Tibial nerve (tissue), 4 donors: Measurements from ENCODE around the gene CDYL. TPM values are rescaled to one million over a fixed set of nuclear protein-coding genes. Genes with fewer than 3 reads are reported as not detected.

Source experiments
- DNase-seq, 2 donors: peaks; one replicate each; pipeline ENCODE4 v3.0.0-alpha.2; 2019; ENCODE audit warnings: low spot score in 2 of 2
- H3K27ac ChIP-seq, 4 donors: fragments of 200-600 bp; sonication (generic) in 3 of 4; one replicate each; pipeline ENCODE4 v1.5.1; 2017 to 2019; ENCODE audit warnings: mild to moderate bottlenecking in 1 of 4
- H3K27me3 ChIP-seq, 2 donors: fragments of 200-600 bp; sonication (generic) in 1 of 2; one replicate each; pipeline versions ENCODE4 v1.5.1 to v1.6.0; 2017 to 2019
- H3K36me3 ChIP-seq, 3 donors: fragments of 200-600 bp; sonication (generic); one replicate each; pipeline ENCODE4 v1.5.1; 2018 to 2019
- H3K4me1 ChIP-seq, 4 donors: fragments of 200-600 bp; sonication (generic) in 3 of 4; one replicate each; pipeline ENCODE4 v1.5.1; 2017 to 2019
- H3K4me3 ChIP-seq, 4 donors: fragments of 200-600 bp; sonication (generic) in 3 of 4; one replicate each; pipeline ENCODE4 v1.5.1; 2017 to 2019; ENCODE audit warnings: mild to moderate bottlenecking in 1 of 4, moderate library complexity in 1 of 4
- H3K9me3 ChIP-seq, 4 donors: fragments of 200-600 bp; sonication (generic) in 3 of 4; one replicate each; pipeline ENCODE4 v1.5.1; 2017 to 2019
- CTCF ChIP-seq, 5 experiments: fragments of 200-600 bp in 3 of 5; fragments of 450-650 bp in 2 of 5; sonication (generic) in 3 of 5; IDR thresholded peaks; one replicate each; pipeline ENCODE4 v1.5.1; 2016 to 2019; ENCODE audit warnings: antibody characterized with exemption in 5 of 5, mild to moderate bottlenecking in 3 of 5, moderate library complexity in 2 of 5
- EP300 ChIP-seq, 2 donors: sonication (generic); formaldehyde crosslinking; IDR thresholded peaks; one replicate each; pipeline ENCODE4 v1.6.1; 2017; ENCODE audit warnings: antibody characterized with exemption in 2 of 2, mild to moderate bottlenecking in 1 of 2
- POLR2A ChIP-seq, 2 donors: fragments of 450-650 bp; IDR thresholded peaks; one replicate each; pipeline ENCODE4 v1.6.1; 2017; ENCODE audit warnings: antibody characterized with exemption in 2 of 2, mild to moderate bottlenecking in 2 of 2, moderate library complexity in 2 of 2
- WGBS, 2 donors: methylation state at CpG; one replicate each; pipeline ENCODE4 v1.1.5; 2018; 5-methylcytosine and 5-hydroxymethylcytosine counted together
- total RNA-seq, 4 donors: library from RNA; depleted of rRNA; stranded (reverse); fragments of >200 nt; gene quantifications; one replicate each; pipeline ENCODE4 v1.1.0, GENCODE V29; 2016

The CDYL gene
- total RNA-seq, 4 donors from 2014 or later = 20.3 to 37.5 (median 31.7) TPM

DNA sequence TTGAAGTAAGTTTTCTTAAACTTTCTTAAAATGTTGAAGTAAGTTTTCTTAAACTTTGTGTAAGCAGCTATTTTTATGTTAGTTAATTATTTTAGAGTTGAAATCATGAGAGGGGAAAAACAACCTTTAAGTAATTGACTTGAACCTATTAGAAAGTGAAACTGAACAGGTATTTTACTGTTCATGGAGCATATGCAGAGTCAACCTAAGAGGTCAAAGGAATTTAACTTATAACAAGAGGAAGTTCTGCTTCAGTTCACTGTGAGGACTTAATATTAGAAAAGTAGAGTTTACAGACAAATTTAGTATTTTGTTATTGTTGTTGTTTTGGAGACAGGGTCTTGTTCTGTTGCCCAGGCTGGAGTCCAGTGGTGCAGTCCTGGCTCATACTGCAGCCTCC is 38.0 kb downstream of the CDYL start:
- Histone ChIP-seq H3K36me3 (no peaks in the 10 kb centered on the region), H3K27me3 (no peaks in the 10 kb centered on the region), H3K4me1 (peaks cover 0 to 16% (median 3%) of the 10 kb centered on the region in 4 donors), H3K27ac (no peak overlapping the region), H3K4me3 (no peak overlapping the region), H3K9me3 (no peaks in the 10 kb centered on the region)
- no peak for DNase-seq
- TF ChIP-seq CTCF (IDR thresholded peaks at IDR 0.05) = no peak
- TF ChIP-seq EP300 (IDR thresholded peaks at IDR 0.05) = no peak
- no peak for TF ChIP-seq POLR2A (IDR thresholded peaks at IDR 0.05)

DNA sequence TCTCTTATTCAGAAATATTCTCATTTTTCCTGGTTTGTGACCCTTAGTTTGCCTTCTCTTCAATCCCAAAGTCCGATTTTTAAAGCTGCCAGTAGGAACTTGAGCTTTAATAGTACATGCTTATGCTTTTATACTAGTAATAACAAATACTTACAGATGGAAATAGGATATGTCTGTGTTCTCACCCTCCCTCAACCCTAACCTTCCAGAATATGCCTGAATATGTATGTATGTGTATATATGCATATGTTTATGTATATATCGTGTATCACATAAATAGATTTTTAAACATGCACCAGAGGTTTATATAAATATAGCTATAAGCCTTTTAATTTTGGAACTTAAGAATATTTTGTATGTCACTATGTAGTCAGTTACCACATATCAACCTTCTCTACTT is 38.8 kb downstream of the CDYL start:
- Histone ChIP-seq H3K4me1 (peaks cover 0 to 16% (median 3%) of the 10 kb centered on the region in 4 donors), H3K36me3 (no peaks in the 10 kb centered on the region), H3K27me3 (no peaks in the 10 kb centered on the region), H3K27ac (no peak overlapping the region), H3K4me3 (no peak overlapping the region), H3K9me3 (no peaks in the 10 kb centered on the region)
- no peak for DNase-seq
- TF ChIP-seq EP300 (IDR thresholded peaks at IDR 0.05) = no peak
- TF ChIP-seq CTCF (IDR thresholded peaks at IDR 0.05) = no peak
- 76 to 77% methylated on average over 2 of the region's 2 CpGs for WGBS, 2 donors

DNA sequence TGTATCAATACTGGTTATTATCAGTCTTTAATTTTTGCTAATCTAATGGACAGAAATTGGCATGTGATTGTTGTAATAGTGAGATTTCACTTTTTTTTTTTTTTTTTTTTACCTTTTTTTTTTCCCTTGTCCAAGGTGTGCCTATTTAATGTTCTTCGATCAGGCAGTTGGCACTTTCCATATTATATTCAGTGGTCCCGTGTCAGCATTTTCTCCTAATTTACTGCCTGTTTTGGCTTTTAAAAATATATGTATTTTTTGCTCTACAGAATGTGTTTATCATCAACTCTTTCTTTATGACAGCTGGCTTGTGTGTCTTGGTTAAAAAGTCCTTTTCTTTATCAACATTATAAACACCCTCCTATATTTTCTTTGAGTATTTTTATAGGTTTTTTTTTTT is 39.4 kb downstream of the CDYL start:
- H3K4me3 ChIP-seq = no peak overlapping the region
- H3K27me3 ChIP-seq = no peaks in the 10 kb centered on the region
- TF ChIP-seq POLR2A (IDR thresholded peaks at IDR 0.05) (no peak), EP300 (IDR thresholded peaks at IDR 0.05) (no peak), CTCF (IDR thresholded peaks at IDR 0.05) (no peak)
- 97% methylated on average over 2 of the region's 2 CpGs for WGBS, 2 donors
- H3K9me3 ChIP-seq = no peaks in the 10 kb centered on the region
- H3K36me3 ChIP-seq = no peaks in the 10 kb centered on the region
- DNase-seq = no peak
- H3K27ac ChIP-seq = no peak overlapping the region
- H3K4me1 ChIP-seq = peaks cover 0 to 16% (median 3%) of the 10 kb centered on the region in 4 donors

- TF ChIP-seq POLR2A (IDR thresholded peaks at IDR 0.05) (no peak), EP300 (IDR thresholded peaks at IDR 0.05) (no peak), CTCF (IDR thresholded peaks at IDR 0.05) (no peak)
- 97 to 100% methylated on average over 2 of the region's 2 CpGs for WGBS, 2 donors
- Histone ChIP-seq H3K27me3 (no peaks in the 10 kb centered on the region), H3K27ac (no peak overlapping the region), H3K4me1 (peaks cover 0 to 13% (median 3%) of the 10 kb centered on the region in 4 donors), H3K9me3 (no peaks in the 10 kb centered on the region), H3K36me3 (no peaks in the 10 kb centered on the region), H3K4me3 (no peak overlapping the region)
- DNase-seq = no peak
Measured at GRCh38 chr6:4816904-4817303, 40.7 kb downstream of the CDYL start.

DNA sequence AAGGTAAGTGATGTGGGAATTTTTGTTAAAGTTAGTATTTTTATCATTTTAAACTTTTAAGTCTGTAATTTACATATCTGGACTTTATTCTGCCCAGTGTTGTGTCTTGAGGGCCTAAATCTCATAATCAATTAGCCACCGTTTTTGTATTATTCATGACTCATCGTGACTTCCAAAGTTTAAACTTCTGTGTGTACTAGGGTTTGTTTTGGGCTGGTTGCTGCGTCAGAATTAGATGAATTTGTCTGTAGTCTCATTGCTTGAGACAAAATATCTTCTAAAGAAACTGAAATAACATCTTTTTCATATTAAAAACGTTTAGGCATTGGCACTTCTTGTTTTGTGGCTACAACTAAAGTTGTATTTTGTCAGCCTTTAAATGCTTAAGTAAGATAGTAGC is 41.3 kb downstream of the CDYL start:
- Histone ChIP-seq H3K4me3 (no peak overlapping the region), H3K27me3 (no peaks in the 10 kb centered on the region), H3K9me3 (no peaks in the 10 kb centered on the region), H3K27ac (no peak overlapping the region), H3K36me3 (no peaks in the 10 kb centered on the region), H3K4me1 (peaks cover 0 to 13% (median 3%) of the 10 kb centered on the region in 4 donors)
- WGBS, 2 donors = 55 to 62% methylated on average over 4 of the region's 4 CpGs
- TF ChIP-seq CTCF (IDR thresholded peaks at IDR 0.05) (no peak), POLR2A (IDR thresholded peaks at IDR 0.05) (no peak), EP300 (IDR thresholded peaks at IDR 0.05) (no peak)
- DNase-seq = no peak
